Heart right ventricle (tissue), 16 donors: ENCODE data around the gene SLC25A40. TPM values are rescaled to one million over a fixed set of nuclear protein-coding genes. Genes with fewer than 3 reads are reported as not detected.
"Not testable (repeated sequence)": the region's sequence is repeated elsewhere in the genome, so short reads cannot be mapped to it uniquely, and the experiment has no call there.

Experiments used
- ATAC-seq, 8 donors: fragments of 200-7000 bp; cut with Tn5 transposase; one replicate each; pipeline ENCODE4 v1.9.1; 2020; ENCODE audit warnings: mild to moderate bottlenecking in 8 of 8, moderate library complexity in 8 of 8, moderate number of reproducible peaks in 1 of 8
- DNase-seq, 2 donors: peaks; one replicate each; pipeline ENCODE4 v3.0.0-alpha.2; 2020
- H3K27ac ChIP-seq, 10 donors: fragments of 200-600 bp; sonication (generic) in 2 of 10; one replicate each; pipeline versions ENCODE4 v1.5.0 to v1.8.0; 2020 to 2022; ENCODE audit warnings: mild to moderate bottlenecking in 3 of 10
- H3K27me3 ChIP-seq, 7 donors: fragments of 200-600 bp; one replicate each; pipeline ENCODE4 v1.8.0; 2021 to 2022; ENCODE audit warnings: mild to moderate bottlenecking in 2 of 7
- H3K36me3 ChIP-seq, 9 donors: fragments of 200-600 bp; sonication (generic) in 1 of 9; one replicate each; pipeline versions ENCODE4 v1.5.0 to v1.8.0; 2020 to 2022; ENCODE audit warnings: mild to moderate bottlenecking in 2 of 9
- H3K4me1 ChIP-seq, 9 donors: fragments of 200-600 bp; sonication (generic) in 1 of 9; one replicate each; pipeline versions ENCODE4 v1.5.0 to v1.8.0; 2020 to 2022; ENCODE audit warnings: mild to moderate bottlenecking in 4 of 9
- H3K4me3 ChIP-seq, 10 donors: fragments of 200-600 bp; sonication (generic) in 2 of 10; one replicate each; pipeline versions ENCODE4 v1.5.0 to v1.8.0; 2020 to 2022; ENCODE audit warnings: mild to moderate bottlenecking in 7 of 10, moderate library complexity in 2 of 10
- H3K9me3 ChIP-seq, 11 donors: fragments of 200-600 bp in 10 of 11; sonication (generic) in 2 of 11; one replicate each; pipeline versions ENCODE4 v1.5.0 to v1.8.0; 2013 to 2022; ENCODE audit warnings: mild to moderate bottlenecking in 2 of 11, control low read depth in 1 of 11, moderate library complexity in 1 of 11
- CTCF ChIP-seq, 9 donors: fragments of 200-600 bp; sonication (generic) in 2 of 9; IDR thresholded peaks; one replicate each; pipeline versions ENCODE4 v1.5.0 to v1.8.0; 2021 to 2022; ENCODE audit warnings: antibody characterized with exemption in 9 of 9, mild to moderate bottlenecking in 5 of 9, moderate library complexity in 1 of 9
- WGBS, 2 donors: extraction: QIAGEN DNeasy Blood & Tissue Kit; methylation state at CpG; one replicate each; pipeline ENCODE4 v1.1.7; 2013; ENCODE audit warnings: inconsistent platforms in 1 of 2; 5-methylcytosine and 5-hydroxymethylcytosine counted together
- intact Hi-C, 10 donors: fragments of 100-400 bp; cut with DNase I; formaldehyde crosslinking; loops; one replicate each; pipeline versions ENCODE4 v1.11.1 to v1.14.2; 2022
- polyA plus RNA-seq, 2 donors: library from polyadenylated mRNA; stranded (reverse); fragments of 200-250 nt; gene quantifications; one replicate each; pipeline ENCODE4 v1.2.3, GENCODE V29; 2013
- total RNA-seq, 10 donors: library from RNA; stranded (reverse); fragmentation: NEBNext Ultra II Directional in 3 of 10; extraction: Animal tissue kit (Norgen Biotek cat#: 25700) in 3 of 10; gene quantifications; one replicate each; pipeline versions ENCODE4 v1.2.1 to v1.2.4, GENCODE V29; 2021 to 2023
- donor health status: Arrhythmogenic right ventricular cardiomyopathy.
- donor health status: ischemic (EF 13 %, LVEDD 7.1; RV severe dilation, severe dysfunction).
- donor health status: healthy with polysubstance abuse.
- donor health status: DM: no; HTN: yes; CAD: no.
- donor health status: DM: no; HTN: no; CAD: no.
- donor health status: ischemic (EF 25% LVEDD 6.9; RV normal size, moderate dysfunction).
- donor health status: ischemic (EF 25% LVEDD 5.7; RV mildly dilated, moderate dysfunction).
- donor health status: healthy.
- donor health status: DM: yes; HTN: yes; CAD: no.
- donor health status: Ischemic cardiomyopathy.
- donor health status: ischemic (EF 35%, LVEDD 5.7; RV mildly dilated, moderate dysfunction).
- donor health status: nonischemic (EF 11% LVEDD 7.7; RV severe dilation, severe dysfunction).
- donor health status: DM: yes; HTN: yes; CAD: no.
- donor health status: PGD.
- donor health status: ischemic (EF 29% LVEDD 5.4; RV normal size, mild dysfunction).
- donor health status: nonischemic (EF 23%, LVEDD 6.1; RV moderate dilation, normal function).

The SLC25A40 gene
- total and polyA plus RNA-seq, 12 donors = 4.1 to 29.6 (median 20.6) TPM

GRCh38 chr7:87918740-87919139 is 42.6 kb upstream of the SLC25A40 start:
- ATAC-seq (no peak), DNase-seq (no peak)
- H3K27me3 ChIP-seq = no peaks in the 10 kb centered on the region
- H3K4me3 ChIP-seq = no peak overlapping the region
- no peak for TF ChIP-seq CTCF (IDR thresholded peaks at IDR 0.05)
- no peaks in the 10 kb centered on the region for H3K36me3 ChIP-seq
- H3K9me3 ChIP-seq = no peaks in the 10 kb centered on the region
- WGBS, 2 donors = 69 to 84% methylated on average over 1 of the region's 1 CpG
- no peak overlapping the region for H3K27ac ChIP-seq
- intact Hi-C loops = no loop called here
- no peaks in the 10 kb centered on the region for H3K4me1 ChIP-seq

- ATAC-seq = no peak
- H3K9me3 ChIP-seq = no peaks in the 10 kb centered on the region
- no peak for TF ChIP-seq CTCF (IDR thresholded peaks at IDR 0.05)
- H3K4me3 ChIP-seq = no peak overlapping the region
- intact Hi-C loops = no loop called here
- DNase-seq = no peak
- WGBS, 2 donors = 84 to 92% methylated on average over 4 of the region's 4 CpGs
- peaks cover 0 to 1% (median 0%) of the 10 kb centered on the region in 9 donors for H3K4me1 ChIP-seq
- H3K27ac ChIP-seq = no peak overlapping the region
- H3K36me3 ChIP-seq = peaks cover 0 to 9% (median 0%) of the 10 kb centered on the region in 9 donors
- H3K27me3 ChIP-seq = no peaks in the 10 kb centered on the region
Measured at GRCh38 chr7:87912121-87912520, 36.0 kb upstream of the SLC25A40 start.

DNA sequence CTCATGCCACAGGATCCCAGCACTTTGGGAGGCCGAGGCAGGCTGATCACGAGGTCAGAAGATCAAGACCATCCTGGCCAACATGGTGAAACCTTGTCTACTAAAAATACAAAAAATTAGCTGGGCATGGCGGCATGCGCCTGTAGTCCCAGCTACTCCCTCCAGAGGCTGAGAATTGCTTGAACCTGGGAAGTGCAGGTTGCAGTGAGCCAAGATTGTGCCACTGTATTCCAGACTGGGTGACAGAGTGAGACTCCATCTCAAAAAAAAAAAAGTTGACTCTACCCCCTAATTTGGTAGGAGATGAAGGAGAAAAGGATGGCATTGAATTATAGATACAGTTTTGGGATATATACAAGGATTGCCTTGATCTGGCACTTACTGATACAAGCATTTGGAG is 32.7 kb upstream of the SLC25A40 start:
- intact Hi-C loops, ATAC-seq, DNase-seq, H3K9me3 ChIP-seq, H3K27ac ChIP-seq, H3K4me1 ChIP-seq, H3K4me3 ChIP-seq, H3K27me3 ChIP-seq: not testable (repeated sequence)
- WGBS, 2 donors = 98% methylated on average over 4 of the region's 4 CpGs
- H3K36me3 ChIP-seq = peaks cover 0 to 30% (median 0%) of the 10 kb centered on the region in 9 donors

DNA sequence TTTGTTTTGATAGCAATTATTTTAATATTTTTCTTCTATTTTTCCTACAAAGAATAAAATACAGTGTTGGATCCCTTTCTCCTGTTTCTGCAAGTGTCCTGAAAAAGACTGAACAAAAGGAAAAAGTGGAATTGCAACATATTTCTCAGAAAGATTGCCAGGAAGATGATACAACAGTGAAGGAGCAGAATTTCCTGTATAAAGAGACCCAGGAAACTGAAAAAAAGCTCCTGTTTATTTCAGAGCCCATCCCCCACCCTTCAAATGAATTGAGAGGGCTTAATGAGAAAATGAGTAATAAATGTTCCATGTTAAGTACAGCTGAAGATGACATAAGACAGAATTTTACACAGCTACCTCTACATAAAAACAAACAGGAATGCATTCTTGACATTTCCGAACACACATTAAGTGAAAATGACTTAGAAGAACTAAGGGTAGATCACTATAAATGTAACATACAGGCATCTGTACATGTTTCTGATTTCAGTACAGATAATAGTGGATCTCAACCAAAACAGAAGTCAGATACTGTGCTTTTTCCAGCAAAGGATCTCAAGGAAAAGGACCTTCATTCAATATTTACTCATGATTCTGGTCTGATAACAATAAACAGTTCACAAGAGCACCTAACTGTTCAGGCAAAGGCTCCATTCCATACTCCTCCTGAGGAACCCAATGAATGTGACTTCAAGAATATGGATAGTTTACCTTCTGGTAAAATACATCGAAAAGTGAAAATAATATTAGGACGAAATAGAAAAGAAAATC is 31.2 kb upstream of the SLC25A40 start:
- WGBS, 2 donors = 98 to 99% methylated on average over 3 of the region's 3 CpGs
- ATAC-seq, H3K9me3 ChIP-seq, H3K4me1 ChIP-seq, intact Hi-C loops, H3K4me3 ChIP-seq, H3K27me3 ChIP-seq, DNase-seq, H3K27ac ChIP-seq: not testable (repeated sequence)
- peaks cover 0 to 36% (median 0%) of the 10 kb centered on the region in 9 donors for H3K36me3 ChIP-seq

DNA sequence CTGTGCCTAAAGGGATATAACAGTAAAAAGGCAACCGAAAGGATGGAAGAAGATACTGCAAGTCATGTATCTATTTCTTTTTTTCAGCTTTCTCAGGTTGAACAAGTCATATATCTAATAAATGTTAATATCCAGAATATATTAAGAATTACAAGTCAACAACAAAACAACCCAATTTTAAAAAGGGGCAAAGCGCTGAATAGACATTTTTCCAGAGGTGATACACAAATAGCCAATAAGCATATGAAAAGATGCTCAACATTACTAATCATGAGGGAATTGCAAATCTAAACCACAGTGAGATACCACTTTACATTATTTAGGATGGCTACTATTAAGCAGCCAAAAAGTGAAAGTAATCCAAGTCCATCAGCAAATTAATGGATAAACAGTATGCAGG is 23.1 kb upstream of the SLC25A40 start:
- H3K27ac ChIP-seq = no peak overlapping the region
- DNase-seq (no peak), ATAC-seq (no peak)
- no peaks in the 10 kb centered on the region for H3K4me1 ChIP-seq
- peaks cover 0 to 85% (median 4%) of the 10 kb centered on the region in 9 donors for H3K36me3 ChIP-seq
- H3K9me3 ChIP-seq = no peaks in the 10 kb centered on the region
- no peaks in the 10 kb centered on the region for H3K27me3 ChIP-seq
- H3K4me3 ChIP-seq = no peak overlapping the region
- intact Hi-C loops = loop anchor here in 1 of 10 donors (10.0 kb wide), 1 partner anchor 56 kb away; no protein-coding TSS in a partner anchor
- WGBS, 2 donors = 96 to 99% methylated on average over 2 of the region's 2 CpGs
- no peak for TF ChIP-seq CTCF (IDR thresholded peaks at IDR 0.05)
